BE2C (cell line): ENCODE data around the gene CNOT10.
"Not testable (repeated sequence)": the region's sequence is repeated elsewhere in the genome, so short reads cannot be mapped to it uniquely, and the experiment has no call there.

Source experiments
- DNase-seq: peaks from one replicate; pipeline ENCODE4 v3.0.0-alpha.2; 2020
- H3K27me3 ChIP-seq: fragments of 250-450 bp; sonication (Bioruptor Pico); 2 replicates; pipeline ENCODE4 v1.5.1; 2020; ENCODE audit warnings: mild to moderate bottlenecking
- H3K36me3 ChIP-seq: fragments of 250-450 bp; sonication (Bioruptor Pico); 2 replicates; pipeline ENCODE4 v1.5.1; 2020; ENCODE audit warnings: mild to moderate bottlenecking
- H3K4me1 ChIP-seq: fragments of 250-450 bp; sonication (Bioruptor Pico); 2 replicates; pipeline ENCODE4 v1.5.1; 2020
- H3K4me3 ChIP-seq: 2 replicates; pipeline ENCODE4 v1.5.1; 2011; ENCODE audit warnings: low read depth, low read length
- H3K9me3 ChIP-seq: fragments of 250-450 bp; sonication (Bioruptor Pico); 2 replicates; pipeline ENCODE4 v1.5.1; 2020
- CTCF ChIP-seq: IDR thresholded peaks from 2 replicates; pipeline ENCODE4 v1.5.1; 2012; ENCODE audit warnings: mild to moderate bottlenecking, low read depth, low read length

The CNOT10 gene

GRCh38 chr3:32733631-32734229 lies 48.7 kb downstream of the CNOT10 start:
- no peak for DNase-seq
- peak; percentile 42 for TF ChIP-seq CTCF
- Histone ChIP-seq H3K9me3 (no peaks in the 10 kb centered on the region), H3K36me3 (no peaks in the 10 kb centered on the region), H3K27me3 (no peaks in the 10 kb centered on the region), H3K4me1 (no peaks in the 10 kb centered on the region), H3K4me3 (no peak overlapping the region)

- H3K27me3 ChIP-seq, result no peaks in the 10 kb centered on the region
- DNase-seq, result no peak
- TF ChIP-seq CTCF, result no peak
- no peaks in the 10 kb centered on the region for H3K9me3 ChIP-seq
- no peaks in the 10 kb centered on the region for H3K36me3 ChIP-seq
- no peaks in the 10 kb centered on the region for H3K4me1 ChIP-seq
- H3K4me3 ChIP-seq, result no peak overlapping the region
Observed at GRCh38 chr3:32734756-32735155, 49.8 kb downstream of the CNOT10 start.

- not testable (repeated sequence) for H3K9me3 ChIP-seq, H3K36me3 ChIP-seq, DNase-seq, H3K4me1 ChIP-seq, H3K4me3 ChIP-seq, H3K27me3 ChIP-seq
Observed at GRCh38 chr3:32743470-32743869, 58.5 kb downstream of the CNOT10 start.

GRCh38 chr3:32743934-32744333 lies 58.9 kb downstream of the CNOT10 start:
- no peak for TF ChIP-seq CTCF
- no peaks in the 10 kb centered on the region; the same call in 1 of the 2 replicates for H3K36me3 ChIP-seq
- no peaks in the 10 kb centered on the region for H3K4me1 ChIP-seq
- no peaks in the 10 kb centered on the region for H3K27me3 ChIP-seq
- H3K4me3 ChIP-seq, result no peak overlapping the region
- DNase-seq, result no peak
- H3K9me3 ChIP-seq, result no peaks in the 10 kb centered on the region

- Histone ChIP-seq H3K36me3 (no peaks in the 10 kb centered on the region), H3K4me3 (no peak overlapping the region), H3K9me3 (no peaks in the 10 kb centered on the region), H3K27me3 (no peaks in the 10 kb centered on the region), H3K4me1 (no peaks in the 10 kb centered on the region)
- DNase-seq, result no peak
- TF ChIP-seq CTCF, result no peak
Observed at GRCh38 chr3:32751377-32751776, 66.4 kb downstream of the CNOT10 start.

- H3K4me1 ChIP-seq, result no peaks in the 10 kb centered on the region
- H3K27me3 ChIP-seq, result no peaks in the 10 kb centered on the region
- H3K9me3 ChIP-seq, result no peaks in the 10 kb centered on the region
- no peak for TF ChIP-seq CTCF
- no peak overlapping the region for H3K4me3 ChIP-seq
- no peak for DNase-seq
- H3K36me3 ChIP-seq, result no peaks in the 10 kb centered on the region
Observed at GRCh38 chr3:32755761-32756160, 70.8 kb downstream of the CNOT10 start.
